HEK293T (cell line): ENCODE results near the gene ULK1.

ENCODE experiments used
- BHLHE40 ChIP-seq: fragments of 450-650 bp; IDR thresholded peaks from 2 replicates; pipeline ENCODE4 v1.6.1; 2016; ENCODE audit warnings: mild to moderate bottlenecking, moderate library complexity, borderline replicate concordance
- CTBP1 ChIP-seq: fragments of 450-650 bp; IDR thresholded peaks from 2 replicates; pipeline ENCODE4 v1.6.1; 2016; ENCODE audit warnings: borderline replicate concordance
- FOXA1 ChIP-seq: fragments of 450-650 bp; IDR thresholded peaks from 2 replicates; pipeline ENCODE4 v1.6.1; 2016; ENCODE audit warnings: mild to moderate bottlenecking
- FOXK2 ChIP-seq: fragments of 450-650 bp; IDR thresholded peaks from 2 replicates; pipeline ENCODE4 v1.6.1; 2016; ENCODE audit warnings: mild to moderate bottlenecking
- FOXM1 ChIP-seq: fragments of 450-650 bp; IDR thresholded peaks from 2 replicates; pipeline ENCODE4 v1.6.1; 2017; ENCODE audit warnings: mild to moderate bottlenecking, borderline replicate concordance
- HDGF ChIP-seq: fragments of 450-650 bp; IDR thresholded peaks from 2 replicates; pipeline ENCODE4 v1.6.1; 2017; ENCODE audit warnings: antibody characterized with exemption, borderline replicate concordance
- L3MBTL2 ChIP-seq: fragments of 450-650 bp; conservative IDR thresholded peaks from 2 replicates; pipeline ENCODE4 v1.6.1; 2016; ENCODE audit warnings: mild to moderate bottlenecking
- LEF1 ChIP-seq: fragments of 450-650 bp; IDR thresholded peaks from 2 replicates; pipeline ENCODE4 v1.6.1; 2017; ENCODE audit warnings: mild to moderate bottlenecking, borderline replicate concordance
- SP1 ChIP-seq: fragments of 450-650 bp; IDR thresholded peaks from 2 replicates; pipeline ENCODE4 v1.6.1; 2017
- SUZ12 ChIP-seq: fragments of 450-650 bp; IDR thresholded peaks from 2 replicates; pipeline ENCODE4 v1.6.1; 2016; ENCODE audit warnings: mild to moderate bottlenecking
- TARDBP ChIP-seq: fragments of 450-650 bp; IDR thresholded peaks from 2 replicates; pipeline ENCODE4 v1.6.1; 2016
- ZNF384 ChIP-seq: fragments of 450-650 bp; IDR thresholded peaks from 2 replicates; pipeline ENCODE4 v1.6.1; 2016
- TF ChIP-seq, protein P1 (sequence below): fragments of 450-650 bp; IDR thresholded peaks from 2 replicates; pipeline ENCODE4 v1.6.1; 2016

DNA sequence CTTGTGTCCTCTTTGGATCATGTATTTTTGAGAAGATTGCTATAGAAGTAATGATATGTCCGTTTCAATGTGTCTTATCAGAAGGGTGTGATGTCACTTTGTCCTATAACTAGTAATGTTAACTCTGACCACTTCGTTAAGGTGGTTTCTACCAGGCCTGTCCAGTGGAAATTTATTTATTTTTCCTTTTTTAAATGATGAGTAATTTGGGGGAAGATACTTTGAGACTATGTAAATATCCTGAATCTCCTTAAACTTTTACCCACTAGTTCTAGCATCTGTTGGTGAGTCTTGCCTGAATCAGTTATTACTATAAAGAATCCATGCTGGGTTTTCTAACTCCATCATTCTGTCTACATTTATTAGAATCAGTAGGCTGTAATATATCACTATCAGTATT lies 70.7 kb downstream of the ULK1 start:
- TF ChIP-seq SP1 (no peak), LEF1 (no peak), BHLHE40 (no peak), TARDBP (no peak), FOXK2 (no peak), SUZ12 (no peak), ZNF384 (no peak), CTBP1 (no peak), L3MBTL2 (no peak), FOXA1 (no peak), FOXM1 (no peak), HDGF (no peak)
- TF ChIP-seq, protein P1, sequence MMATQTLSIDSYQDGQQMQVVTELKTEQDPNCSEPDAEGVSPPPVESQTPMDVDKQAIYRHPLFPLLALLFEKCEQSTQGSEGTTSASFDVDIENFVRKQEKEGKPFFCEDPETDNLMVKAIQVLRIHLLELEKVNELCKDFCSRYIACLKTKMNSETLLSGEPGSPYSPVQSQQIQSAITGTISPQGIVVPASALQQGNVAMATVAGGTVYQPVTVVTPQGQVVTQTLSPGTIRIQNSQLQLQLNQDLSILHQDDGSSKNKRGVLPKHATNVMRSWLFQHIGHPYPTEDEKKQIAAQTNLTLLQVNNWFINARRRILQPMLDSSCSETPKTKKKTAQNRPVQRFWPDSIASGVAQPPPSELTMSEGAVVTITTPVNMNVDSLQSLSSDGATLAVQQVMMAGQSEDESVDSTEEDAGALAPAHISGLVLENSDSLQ: no peak
